HG03439 (cell line): ENCODE results near the gene MAPK1IP1L.
"Not testable (repeated sequence)": the region's sequence is repeated elsewhere in the genome, so short reads cannot be mapped to it uniquely, and the experiment has no call there.

Experiments
- ATAC-seq: cut with Tn5 transposase; IDR thresholded peaks from one replicate; pipeline ENCODE4 v1.9.1; 2021; ENCODE audit warnings: mild to moderate bottlenecking, moderate library complexity; ENCODE audit not compliant: unreplicated experiment

Gene MAPK1IP1L

DNA sequence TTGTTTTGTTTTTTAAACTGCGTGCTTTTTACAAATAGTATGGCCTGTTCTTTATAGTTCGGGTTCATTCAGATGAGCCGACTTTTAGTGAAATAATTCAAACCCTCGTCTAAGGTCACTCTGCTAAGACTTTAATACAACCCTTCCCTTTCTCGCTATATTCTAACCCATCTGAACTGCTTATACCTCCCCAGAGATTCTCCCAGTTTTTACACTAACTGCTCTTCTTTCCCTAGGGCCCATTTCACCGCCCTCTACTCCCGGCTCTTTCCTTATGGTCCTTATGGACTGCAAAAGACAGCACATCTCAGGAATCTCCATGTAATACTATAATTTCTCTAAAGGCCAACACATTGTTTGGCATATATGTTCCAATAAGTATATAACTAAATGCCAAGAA, 2.1 kb downstream of the MAPK1IP1L start:
- no peak for ATAC-seq

DNA sequence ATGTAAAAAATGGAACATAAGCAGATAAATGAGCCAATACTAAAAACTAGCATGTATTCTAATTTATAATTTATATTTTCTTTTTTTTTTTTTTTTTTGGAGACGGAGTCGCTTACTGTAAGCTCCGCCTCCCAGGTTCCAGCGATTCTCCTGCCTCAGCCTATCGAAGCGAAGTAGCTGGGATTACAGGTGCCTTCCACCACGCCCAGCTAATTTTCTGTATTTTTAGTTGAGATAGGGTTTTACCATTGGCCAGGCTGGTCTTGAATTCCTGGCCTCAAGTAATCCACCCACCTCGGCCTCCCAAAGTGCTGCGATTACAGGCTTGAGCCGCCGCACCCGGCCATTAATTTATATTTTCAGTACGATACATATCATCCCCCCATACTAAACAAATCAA, 2.7 kb downstream of the MAPK1IP1L start:
- no peak for ATAC-seq

DNA sequence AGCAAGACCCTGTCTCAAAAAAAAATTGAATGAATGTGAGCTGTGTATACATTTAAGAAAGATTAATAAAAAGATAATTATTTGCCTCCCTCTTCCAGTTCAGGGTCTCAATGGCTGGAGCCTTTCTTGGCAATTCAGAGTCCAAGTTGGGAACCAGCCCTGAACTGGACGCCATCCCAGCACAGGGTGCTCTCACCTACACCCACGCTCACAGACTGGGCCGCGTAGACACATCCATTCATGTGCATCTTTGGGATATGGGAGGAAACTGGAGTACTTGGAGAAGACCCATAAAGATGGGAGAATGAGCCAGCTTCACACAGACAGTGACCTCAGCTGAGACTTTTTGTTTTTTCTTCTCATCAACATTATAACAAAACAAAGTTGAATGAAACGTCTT, 6.5 kb downstream of the MAPK1IP1L start:
- ATAC-seq, result no peak

DNA sequence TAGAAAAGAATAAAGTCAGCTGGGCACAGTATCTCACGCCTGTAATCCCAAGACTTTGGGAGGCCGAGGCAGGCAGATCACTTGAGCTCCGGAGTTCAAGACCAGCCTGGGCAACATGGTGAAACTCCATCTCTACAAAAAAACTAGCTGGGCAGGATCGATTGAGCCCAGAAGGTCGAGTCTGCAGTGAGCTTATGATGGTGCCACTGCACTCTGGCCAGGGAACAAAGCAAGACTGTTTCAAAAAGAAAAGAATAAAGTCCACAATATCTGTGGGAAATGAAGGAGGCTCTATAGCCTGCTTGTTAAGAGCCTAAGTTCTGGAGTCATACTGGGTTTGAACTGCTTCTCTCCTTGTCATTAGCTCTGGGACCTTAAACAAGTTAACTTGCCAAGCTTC, 7.9 kb downstream of the MAPK1IP1L start:
- ATAC-seq, result no peak

DNA sequence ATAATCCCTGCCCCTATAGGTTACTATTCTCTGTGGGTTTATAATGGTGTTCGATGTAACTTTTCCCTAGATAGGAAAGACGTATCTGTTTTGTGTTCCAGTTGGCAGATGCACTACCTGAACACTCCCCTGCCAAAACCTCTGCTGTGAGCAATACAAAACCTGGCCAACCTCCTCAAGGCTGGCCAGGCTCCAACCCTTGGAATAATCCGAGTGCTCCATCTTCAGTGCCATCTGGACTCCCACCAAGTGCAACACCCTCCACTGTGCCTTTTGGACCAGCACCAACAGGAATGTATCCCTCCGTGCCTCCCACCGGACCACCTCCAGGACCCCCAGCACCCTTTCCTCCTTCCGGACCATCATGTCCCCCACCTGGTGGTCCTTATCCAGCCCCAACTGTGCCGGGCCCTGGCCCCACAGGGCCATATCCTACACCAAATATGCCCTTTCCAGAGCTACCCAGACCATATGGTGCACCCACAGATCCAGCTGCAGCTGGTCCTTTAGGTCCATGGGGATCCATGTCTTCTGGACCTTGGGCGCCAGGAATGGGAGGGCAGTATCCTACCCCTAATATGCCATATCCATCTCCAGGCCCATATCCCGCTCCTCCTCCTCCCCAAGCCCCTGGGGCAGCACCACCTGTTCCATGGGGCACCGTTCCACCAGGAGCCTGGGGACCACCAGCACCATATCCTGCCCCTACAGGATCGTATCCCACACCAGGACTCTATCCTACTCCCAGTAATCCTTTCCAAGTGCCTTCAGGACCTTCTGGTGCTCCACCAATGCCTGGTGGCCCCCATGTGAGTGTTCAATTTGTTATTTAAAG, 11.3 kb downstream of the MAPK1IP1L start:
- no peak for ATAC-seq

DNA sequence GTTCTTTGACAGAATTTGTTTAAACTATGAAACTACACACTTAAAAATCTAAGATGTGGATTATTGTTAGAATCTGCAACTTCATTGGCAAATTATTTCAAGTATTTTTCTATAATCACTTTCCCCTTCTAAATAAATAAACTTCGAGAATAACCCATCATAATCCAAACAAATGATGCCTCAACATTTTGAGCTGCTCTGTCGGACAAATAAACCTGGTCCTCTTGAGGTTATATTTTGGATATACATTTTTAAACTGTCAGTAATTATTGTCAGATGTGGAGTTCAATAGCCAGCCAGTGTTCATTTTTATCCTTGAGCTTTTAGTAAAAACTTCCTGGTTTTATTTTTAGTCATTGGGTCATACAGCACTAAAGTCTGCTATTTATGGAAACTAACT, 13.4 kb downstream of the MAPK1IP1L start:
- ATAC-seq, result not testable (repeated sequence)

DNA sequence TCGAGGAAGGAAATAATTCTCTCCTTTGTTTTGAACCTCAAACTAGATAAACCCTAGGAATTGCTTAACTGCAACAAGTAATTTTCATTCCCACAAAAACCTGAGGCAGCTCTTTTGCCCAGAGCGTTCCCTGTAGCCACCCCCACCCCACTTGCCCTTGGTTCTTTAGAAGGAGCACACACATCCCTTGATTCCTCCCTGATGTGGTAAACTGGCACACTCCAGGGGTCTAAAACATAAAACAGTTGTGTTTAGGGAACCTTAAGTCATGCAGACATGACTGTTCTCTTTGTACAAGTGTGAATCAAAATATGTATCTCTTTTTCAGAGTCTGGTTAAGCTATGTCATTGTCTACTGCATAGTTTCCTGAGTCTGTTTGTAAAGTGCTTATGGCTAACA, 14.0 kb downstream of the MAPK1IP1L start:
- no peak for ATAC-seq

DNA sequence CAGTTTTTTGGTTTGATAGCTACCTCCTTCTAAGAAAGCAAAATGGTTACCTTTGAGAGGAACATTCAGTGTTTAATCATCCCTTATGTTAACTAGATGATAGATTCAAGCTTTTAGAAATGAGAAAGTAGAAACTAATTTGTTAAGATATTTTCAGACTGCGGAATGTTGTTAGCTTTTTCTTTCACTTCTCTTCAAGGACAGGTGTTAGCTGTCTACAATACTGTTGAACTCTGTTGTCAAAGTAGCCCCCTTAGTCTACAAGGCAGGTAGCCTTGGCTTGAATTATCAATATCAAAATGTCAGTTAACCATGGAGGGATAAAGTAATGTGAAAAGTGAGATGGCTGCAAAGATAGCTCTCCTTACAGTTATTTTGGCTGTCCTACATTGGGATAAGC, 14.8 kb downstream of the MAPK1IP1L start:
- ATAC-seq, result no peak

DNA sequence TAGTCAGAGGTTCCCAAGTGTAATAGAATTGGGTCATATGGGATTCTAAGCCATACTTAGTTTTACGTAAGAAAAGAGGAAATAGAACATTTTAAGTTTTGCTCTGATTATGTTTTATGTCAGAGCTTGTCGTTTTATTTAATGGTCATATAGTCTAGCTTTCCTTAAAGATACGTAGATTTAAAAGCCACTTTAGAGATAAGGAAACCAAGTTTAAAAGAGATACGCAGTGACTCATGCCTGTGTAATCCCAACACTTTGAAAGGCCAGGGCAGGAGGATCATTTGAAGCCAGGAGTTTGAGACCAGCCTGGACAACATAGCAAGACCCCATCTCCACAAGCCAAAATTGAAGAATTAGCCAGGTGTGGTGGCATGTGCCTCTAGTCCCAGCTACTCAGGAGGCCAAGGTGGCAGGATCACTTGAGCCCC, 19.5 kb downstream of the MAPK1IP1L start:
- ATAC-seq, result no peak

DNA sequence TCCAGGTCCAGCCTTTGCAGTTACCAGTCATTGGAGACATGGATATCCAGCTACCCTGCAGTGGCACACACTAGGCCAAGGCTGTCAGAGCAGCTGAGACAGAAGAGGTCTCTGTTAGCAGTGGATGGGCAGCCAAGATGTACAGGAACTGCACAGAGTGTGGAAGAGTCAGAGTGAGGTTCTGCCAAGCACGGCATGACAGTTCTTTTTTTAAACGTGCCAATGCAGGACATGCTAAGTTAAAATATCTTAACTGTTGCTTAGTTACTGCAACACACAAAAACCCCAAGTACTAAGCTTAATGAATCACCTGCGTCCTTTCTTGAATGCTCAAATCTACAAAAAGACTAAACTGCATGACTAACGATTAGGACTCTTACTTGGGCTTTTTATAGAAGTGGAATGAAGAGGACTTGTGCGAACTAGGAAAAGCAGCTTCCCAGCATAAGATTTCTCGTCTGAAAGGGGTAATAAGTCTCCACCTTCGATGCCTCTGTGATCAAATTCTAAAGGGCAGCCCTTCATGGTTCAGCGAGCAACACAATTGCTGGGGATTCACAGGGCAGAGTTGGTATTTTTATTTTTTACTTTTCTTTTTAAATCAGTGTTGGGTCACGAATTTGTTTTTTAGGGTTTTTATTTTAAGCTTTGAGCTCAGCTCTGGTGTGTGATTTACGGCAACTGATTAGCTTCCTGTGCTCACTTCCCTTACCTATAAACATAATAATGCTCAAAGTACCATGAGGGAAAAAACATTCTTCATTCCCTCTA, 20.6 kb downstream of the MAPK1IP1L start:
- peak; percentile 44 for ATAC-seq

DNA sequence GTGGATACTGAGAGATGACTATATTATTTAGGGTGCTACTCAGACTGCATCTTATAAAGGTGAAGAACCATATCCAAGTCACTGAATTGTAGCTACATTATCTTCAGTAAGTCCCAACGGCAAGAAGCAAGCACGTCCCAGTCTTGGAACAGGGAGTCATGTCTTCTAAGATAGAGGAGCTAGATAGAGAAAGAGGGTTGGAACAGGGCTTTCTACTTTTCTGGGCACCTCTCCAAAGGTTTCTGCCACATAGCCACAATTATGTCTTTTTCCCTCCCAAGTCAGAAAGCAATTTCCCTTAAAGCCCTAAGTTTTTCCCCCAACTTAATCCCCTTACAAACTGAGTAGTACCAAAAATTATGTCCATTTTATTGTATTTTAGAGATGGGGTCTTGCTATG, 22.4 kb downstream of the MAPK1IP1L start:
- ATAC-seq, result no peak

DNA sequence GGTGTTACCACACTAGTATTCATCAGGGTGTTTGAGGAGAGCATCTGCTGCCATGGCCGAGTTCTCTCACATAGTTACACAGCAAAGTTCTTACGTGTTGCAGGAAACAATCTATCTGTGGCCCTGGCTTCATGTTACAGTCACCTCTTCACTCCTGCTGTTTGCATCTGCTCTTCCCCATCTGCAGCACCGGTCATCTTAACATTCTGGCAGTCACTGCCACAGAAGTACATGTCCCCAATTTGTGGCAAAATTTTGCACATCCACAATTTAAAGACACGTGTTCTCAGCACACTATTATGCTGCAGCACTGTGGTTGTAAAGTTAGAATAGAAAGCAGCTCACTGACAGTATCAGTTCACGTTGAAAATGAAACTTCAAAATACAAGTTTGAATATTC, 23.2 kb downstream of the MAPK1IP1L start:
- peak; percentile 41 for ATAC-seq

DNA sequence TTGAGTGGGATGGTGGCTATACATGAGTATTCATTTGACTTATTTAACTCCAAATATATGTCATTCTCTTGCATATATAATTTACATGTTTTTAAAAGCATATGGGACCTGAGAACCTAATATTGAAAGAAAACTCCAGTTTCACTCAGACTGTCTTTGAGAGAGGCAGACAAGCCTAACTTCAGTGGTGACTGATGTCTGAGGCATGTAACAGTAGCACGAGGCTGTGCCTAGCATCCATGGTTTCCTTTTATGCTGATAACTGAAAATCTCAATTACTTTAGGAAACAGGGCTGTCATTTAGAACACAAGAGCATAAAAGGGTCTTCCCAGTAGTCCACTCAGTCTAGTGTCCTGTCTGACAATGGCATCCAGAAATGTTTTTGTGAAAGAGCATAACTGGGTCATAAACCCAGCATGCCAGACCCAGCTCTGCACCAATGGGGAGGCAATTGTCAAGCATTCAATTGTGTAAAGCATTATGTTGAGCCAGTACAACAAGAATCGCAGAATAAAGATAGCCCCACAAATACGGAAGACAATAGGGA, 24.3 kb downstream of the MAPK1IP1L start:
- no peak for ATAC-seq

DNA sequence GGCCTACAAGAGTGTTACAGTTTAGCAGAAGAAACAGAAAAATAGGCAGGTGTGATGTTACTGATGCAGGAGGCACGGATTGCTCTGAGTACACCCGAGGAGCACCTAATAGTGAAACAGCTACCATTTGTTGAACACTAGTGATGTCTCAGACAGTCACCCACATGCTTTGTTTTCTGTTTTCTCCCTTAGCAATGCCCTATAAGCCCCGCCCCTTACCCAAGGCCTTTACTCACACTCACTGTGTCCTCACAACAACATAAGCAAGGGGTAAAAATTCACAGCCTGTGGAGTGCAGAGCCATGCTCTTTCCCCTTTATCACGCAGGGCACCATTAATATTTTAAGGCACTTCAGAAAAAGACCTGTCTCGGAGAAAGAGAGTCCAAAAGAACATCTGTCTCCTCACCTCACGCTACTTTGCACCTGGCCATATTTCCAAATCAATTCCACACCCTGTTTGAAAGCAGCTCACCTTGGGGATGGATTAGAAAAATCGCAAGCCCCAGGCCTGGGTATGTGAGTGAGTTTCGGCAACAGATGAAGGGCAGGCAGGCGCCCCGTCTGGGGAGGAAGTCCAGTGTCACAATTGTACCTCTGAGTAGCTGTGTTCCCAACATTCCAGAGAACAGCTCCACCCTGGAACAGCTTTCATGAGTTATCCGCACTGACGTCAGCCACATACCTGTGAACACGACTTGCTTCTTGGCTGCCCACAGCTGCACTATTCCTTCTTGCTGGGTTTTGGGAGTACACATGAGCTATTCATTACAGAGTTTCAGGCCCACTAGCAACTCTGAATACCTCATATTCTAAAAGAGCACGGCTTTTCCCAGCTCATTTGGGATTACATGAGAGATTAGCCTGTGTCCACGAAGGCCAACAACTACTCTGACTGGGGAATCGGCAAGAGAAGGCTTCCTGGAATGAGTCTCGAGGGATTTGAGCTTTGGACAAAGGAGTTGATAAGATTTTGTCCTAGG, 26.0 kb downstream of the MAPK1IP1L start:
- ATAC-seq, result no peak

DNA sequence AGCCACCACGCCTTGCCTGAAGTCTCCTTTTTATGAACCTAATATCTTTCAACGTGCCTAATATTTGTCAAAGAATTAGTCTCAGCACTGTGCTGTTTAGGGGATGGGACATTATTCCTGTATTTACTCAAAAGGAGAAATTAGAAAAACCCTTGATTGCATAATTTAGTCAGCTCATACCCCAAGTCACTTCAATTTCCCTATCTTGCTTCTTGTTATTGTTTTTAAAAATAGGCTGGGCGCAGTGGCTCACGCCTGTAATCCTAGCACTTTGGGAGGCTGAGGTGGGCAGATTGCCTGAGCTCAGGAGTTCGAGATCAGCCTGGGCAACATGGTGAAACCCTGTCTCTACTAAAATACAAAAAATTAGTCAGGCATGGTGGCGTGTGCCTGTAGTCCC, 28.5 kb downstream of the MAPK1IP1L start:
- ATAC-seq, result not testable (repeated sequence)

DNA sequence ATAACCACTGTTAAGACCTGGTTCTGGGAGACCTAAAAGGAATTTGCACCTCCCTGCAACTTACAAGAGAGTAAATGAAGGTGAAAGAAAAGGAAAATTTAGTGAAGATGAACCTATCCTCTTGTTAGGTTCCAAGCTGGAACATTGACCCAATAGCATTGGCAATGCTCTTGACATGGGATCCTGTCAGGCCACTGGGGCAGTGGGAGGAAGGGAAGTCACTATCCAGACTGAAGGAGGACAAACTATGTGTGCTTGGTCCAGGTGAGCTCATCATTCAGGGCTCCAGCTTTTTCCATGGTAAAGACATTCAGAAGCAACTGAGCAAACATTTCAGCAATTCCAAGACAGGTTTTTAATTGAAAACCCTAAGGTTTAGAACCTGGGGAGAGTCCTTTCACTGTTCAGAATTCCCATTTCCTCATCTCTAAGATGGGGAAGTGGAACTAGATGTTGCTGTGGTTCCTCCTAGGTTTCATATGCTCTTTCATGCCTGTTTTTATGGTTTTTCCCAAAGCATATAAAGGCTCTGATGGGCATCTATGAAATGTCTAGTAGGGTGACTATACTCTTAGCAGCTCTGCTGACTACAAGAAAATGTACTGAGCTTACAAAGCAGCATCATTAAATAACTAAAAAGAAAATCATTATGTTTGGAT, 33.1 kb downstream of the MAPK1IP1L start:
- no peak for ATAC-seq

DNA sequence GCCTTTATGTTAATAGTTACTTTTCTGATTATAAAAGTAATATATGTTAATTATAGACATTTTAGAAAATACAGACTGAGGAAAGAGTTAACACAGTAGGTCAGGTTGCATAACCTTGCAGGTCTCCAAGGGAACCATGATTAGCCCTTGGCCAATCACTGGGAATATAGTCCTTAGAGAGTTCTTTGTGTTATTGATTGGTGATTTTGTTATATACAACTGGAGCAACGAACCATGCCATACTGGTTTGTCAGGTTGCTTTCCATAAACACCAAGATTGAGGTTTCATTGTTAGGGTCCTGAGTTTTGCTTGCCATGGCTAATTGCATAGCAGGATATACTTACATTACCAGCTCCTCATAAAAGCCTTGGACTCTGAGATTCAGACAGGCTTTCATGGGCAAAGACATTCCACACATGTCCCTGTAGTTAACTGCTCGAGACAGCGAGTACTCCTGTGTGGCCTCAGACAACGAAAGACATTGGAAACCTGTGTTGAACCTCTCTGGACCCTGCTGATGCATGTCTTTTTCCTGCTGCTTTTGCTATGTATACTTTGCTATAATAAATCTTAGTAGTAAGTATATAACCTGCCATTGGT, 33.7 kb downstream of the MAPK1IP1L start:
- ATAC-seq, result no peak

DNA sequence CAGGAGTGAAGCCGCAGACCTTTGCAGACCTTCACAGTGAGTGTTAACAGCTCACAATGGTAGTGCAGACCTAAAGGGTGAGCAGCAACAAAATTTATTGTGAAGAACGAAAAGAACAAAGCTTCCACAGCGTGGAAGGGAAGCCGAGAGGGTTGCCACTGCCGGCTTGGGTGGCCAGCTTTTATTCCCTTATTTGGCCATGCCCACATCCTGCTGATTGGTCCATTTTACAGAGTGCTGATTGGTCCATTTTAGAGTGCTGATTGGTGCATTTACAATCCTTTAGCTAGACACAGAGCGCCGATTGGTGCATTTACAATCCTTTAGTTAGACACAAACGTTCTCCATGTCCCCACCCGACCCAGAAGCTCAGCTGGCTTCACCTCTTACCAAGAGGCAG, 35.5 kb downstream of the MAPK1IP1L start:
- ATAC-seq, result no peak

DNA sequence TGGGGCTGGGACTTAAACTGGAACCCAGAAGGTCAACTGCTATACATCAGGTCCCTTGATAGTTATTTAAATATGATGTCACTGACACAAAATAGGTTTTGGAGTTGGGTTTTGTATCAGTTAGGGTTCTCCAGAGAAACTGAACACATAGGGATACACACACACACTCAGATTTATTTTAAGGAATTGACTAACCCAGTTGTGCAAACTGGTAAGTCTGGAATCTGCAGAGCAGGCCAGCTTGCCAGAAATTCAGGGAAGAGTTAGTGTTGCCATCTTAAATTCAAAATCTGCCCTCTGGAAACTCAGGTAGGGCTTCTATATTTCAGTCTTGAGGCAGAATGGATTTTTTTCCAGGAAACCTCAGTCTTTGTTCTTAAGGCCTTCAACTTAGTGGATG, 36.9 kb downstream of the MAPK1IP1L start:
- no peak for ATAC-seq

DNA sequence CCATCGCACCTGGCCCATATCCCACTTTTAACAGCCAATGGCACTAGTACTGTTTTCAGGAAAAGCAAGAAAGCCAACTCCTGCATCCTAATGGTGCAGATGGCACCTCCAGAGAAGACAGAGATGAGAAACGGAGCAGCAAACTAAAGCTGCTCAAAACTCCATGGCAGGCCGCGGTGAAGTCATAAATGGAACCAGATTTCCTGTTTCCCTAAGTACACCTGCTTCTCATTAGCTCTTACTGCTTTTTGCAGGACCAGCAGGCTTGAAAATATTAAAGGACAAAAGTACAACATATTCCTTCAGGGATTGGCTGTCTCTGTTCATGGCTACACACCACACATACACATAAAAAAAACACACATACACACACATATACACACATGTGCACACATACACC, 40.9 kb downstream of the MAPK1IP1L start:
- ATAC-seq, result no peak
